ENCODE results near the gene NOTCH2.

DNA sequence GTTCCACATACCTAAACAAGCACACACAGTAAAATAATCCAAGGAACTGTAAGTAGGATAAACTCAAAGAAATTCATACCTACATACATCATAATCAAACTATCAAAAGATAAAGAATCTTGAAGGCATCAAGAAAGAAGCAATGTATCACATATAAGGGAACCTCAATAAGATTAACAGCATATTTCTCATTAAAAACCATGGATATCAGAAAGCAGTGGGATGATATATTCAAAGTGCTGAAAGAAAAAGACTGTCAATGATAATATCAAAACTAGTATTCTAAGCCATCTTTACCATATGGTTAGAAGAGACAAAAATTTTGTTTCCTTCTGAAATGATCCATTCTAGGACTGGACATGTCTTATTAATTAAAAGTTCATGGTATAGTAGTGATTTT lies 136.1 kb downstream of the NOTCH2 start:
- no peak for TF ChIP-seq CTCF (IDR thresholded peaks at IDR 0.05)
- TF ChIP-seq POLR2A (IDR thresholded peaks at IDR 0.05) = no peak
